HS-27A (cell line): ENCODE measurements around the gene CASP5.

Experiments
- DNase-seq: peaks from one replicate; pipeline ENCODE4 v3.0.0-alpha.2; 2012; ENCODE audit warnings: low read depth, missing footprints

CASP5 gene

DNA sequence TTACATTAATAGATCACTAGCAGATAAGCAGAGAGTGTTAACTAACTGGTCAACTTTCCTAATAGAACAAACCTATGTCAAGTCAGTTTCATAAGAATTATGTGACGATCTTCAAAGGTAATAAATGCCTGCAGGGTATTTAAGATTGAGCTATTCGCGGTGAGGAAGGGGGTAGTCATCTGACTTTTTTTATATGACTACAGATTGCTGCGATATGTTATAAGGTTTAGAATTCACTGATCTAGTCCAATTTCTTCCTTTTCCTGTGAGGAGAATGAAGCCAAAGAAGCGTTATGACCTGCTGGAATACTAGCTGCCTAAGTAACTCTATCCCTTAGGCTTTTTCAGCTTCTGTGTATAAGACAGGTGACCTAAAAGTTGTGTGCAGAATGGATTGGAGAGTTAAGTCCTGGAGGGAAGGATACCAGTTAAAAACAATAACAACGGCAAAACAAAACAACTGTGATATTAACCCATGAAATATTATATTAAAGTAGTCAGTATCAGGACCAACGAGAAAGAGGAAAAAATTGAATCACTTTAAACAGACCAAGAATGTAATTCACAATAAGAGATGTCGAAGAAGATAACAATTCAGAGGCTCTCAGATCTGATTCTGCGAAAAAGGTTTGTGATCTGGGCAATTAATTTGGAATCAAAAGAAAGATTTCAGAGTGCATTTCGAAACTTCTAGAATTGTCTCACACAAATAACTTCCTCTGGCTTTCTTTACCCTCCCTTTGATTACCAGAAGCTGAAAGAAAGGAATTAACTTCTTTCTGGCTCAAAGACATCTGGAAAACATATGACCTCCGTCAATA lies 55.2 kb downstream of the CASP5 start:
- DNase-seq: no peak

DNA sequence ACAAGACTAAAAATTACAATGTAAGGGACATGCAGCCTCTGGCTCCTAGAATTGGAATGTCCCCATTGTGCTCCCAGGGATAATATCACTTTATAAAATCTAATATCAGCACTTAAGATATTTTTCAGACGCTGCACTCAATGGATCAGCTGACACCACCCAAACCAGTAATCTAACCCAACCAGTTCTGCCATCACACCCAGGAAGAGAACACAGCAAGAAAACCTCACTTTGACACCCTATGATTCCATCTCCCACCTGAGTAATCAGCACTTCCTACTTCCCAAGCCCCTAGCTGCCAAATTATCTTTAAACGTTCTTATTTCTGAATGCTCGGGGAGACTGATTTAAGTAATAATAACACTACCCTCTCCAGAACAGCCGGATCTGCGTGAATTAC lies 57.2 kb downstream of the CASP5 start:
- DNase-seq: no peak

DNA sequence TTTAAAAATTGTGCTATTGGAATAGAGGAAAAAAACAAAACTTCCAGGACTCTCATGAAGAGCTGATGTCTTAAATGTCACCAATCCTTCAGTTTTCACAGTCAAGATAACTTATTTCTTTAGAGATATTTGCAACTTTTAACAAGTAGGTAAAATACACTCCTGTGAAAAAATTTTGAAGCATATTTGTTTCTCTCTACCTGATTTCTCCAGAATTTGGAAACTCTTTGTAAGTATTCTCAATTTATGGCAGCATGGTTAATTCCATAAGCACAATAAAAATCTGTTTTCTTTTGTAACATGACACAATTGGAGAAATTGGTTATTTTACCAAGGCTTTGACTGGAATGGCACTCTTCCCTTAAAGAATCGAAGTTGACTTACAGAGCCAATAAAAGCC lies 58.7 kb downstream of the CASP5 start:
- DNase-seq: no peak

DNA sequence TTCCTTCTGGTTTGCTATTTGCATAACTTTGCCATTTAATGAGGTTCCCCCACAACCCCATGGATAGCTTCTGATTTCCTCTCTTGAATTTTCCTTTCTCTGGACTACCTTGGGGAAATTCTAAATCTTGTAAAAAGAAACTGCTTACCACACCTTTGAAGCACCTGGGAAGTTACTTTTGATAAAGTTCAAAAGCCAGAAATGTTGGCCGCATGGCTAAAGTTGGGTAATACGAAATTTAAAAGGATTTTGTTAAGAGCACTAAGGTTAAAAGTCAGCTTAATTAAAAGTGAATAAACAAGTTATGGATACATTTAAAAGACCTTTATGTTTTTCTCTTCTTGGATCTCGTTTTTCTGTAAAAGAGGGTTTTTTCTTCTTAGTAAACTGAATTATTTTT lies 60.1 kb downstream of the CASP5 start:
- DNase-seq: no peak

DNA sequence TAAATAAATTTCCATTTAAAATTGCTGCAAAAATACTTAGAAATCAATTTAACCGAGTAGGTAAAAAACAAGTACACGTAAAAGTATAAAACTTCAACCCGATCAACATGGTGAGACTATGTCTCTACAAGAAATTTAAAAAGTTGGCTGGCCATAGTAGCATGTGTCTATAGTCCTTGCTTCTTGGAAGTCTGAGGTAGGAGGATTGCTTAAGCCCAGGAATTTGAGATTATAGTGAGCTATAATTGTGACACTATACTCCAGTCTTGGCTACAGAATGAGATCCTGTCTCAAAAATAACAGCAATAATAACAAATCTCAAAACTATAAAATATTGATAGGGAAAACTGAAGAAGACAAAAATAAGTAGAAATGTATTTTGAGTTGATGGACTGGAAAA lies 65.7 kb downstream of the CASP5 start:
- DNase-seq: no peak

DNA sequence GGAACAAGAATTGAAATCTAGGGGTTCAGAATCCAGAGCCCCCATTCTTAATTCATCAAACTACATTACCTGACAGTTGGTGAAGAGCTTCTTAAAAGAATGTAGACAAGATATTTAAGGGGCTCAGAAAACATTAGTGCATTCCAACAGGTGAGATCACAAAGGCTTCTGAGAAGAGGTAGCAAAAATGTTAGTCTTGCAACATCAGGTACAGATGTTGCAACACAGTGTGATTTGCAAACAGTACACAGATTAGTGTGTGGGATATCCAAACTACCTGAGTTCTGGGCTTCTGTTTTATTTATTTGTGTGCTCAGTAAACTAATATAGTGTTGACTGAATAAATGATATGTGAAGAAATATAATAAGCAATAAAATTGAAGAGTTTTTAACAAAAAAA lies 66.4 kb downstream of the CASP5 start:
- DNase-seq: no peak

DNA sequence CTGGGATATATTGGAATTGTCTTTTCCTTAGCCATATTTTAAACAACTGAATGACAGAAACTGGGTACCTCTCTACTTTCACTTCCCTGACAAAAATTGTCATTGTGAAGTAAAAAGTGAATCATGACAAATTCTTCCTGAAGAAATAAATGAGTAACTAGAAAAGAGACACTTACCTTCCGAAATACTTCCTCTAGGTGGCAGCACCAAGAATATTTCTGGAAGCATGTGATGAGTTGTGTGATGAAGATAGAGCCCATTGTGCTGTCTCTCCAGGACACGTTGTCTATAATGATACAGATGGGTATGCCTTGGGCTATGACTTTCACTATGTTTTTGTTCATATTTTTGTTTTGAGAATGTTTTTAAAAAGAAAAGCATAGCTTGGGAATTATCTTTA lies 76.1 kb downstream of the CASP5 start:
- DNase-seq: peak; percentile 15
